Epithelial cell of proximal tubule (primary cell): Measurements from ENCODE around the gene SCGB1D1. TPM values are rescaled to one million over a fixed set of nuclear protein-coding genes. Genes with fewer than 3 reads are reported as not detected.
"Not testable (repeated sequence)": the region's sequence is repeated elsewhere in the genome, so short reads cannot be mapped to it uniquely, and the experiment has no call there.

Experiments
- DNase-seq: peaks from one replicate; pipeline ENCODE4 v3.0.0-alpha.2; 2011; ENCODE audit warnings: low read depth
- H3K4me3 ChIP-seq: 2 replicates; pipeline ENCODE4 v1.5.1; 2011; ENCODE audit warnings: low read depth, mild to moderate bottlenecking, low read length
- total RNA-seq: library from RNA; depleted of rRNA; stranded (reverse); fragments of >200 nt; gene quantifications from 2 replicates; pipeline ENCODE4 v1.2.3, GENCODE V29; 2015
- TF ChIP-seq, protein P1 (sequence below): conservative IDR thresholded peaks from 2 replicates; pipeline ENCODE4 v1.5.1; 2012; ENCODE audit warnings: low read depth, mild to moderate bottlenecking, low read length

Gene SCGB1D1
- total RNA-seq, 1 donor from 2014 or later, result not detected

DNA sequence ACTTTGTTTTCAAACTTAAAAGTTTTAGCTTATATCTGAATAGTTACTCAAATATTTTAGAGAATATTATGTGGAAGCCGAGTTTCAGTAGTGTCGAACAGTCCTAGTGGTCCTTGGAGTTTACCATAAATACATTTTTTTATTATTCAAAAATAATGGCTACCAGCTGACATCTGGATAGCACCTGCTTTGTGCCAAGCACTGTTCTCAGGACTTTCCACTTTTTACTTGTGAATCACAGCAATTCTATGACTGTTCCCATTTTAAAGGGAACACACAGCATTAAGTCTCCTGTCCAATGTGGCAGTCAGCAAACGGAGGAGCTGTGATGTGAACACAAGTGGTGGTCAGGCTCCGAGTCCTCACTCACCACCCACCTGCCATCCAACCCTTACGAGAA is 14.4 kb downstream of the SCGB1D1 start:
- no peak overlapping the region for H3K4me3 ChIP-seq
- DNase-seq, result no peak
- TF ChIP-seq, protein P1, sequence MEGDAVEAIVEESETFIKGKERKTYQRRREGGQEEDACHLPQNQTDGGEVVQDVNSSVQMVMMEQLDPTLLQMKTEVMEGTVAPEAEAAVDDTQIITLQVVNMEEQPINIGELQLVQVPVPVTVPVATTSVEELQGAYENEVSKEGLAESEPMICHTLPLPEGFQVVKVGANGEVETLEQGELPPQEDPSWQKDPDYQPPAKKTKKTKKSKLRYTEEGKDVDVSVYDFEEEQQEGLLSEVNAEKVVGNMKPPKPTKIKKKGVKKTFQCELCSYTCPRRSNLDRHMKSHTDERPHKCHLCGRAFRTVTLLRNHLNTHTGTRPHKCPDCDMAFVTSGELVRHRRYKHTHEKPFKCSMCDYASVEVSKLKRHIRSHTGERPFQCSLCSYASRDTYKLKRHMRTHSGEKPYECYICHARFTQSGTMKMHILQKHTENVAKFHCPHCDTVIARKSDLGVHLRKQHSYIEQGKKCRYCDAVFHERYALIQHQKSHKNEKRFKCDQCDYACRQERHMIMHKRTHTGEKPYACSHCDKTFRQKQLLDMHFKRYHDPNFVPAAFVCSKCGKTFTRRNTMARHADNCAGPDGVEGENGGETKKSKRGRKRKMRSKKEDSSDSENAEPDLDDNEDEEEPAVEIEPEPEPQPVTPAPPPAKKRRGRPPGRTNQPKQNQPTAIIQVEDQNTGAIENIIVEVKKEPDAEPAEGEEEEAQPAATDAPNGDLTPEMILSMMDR, result no peak

GRCh38 chr11:62205441-62205840 is 15.4 kb downstream of the SCGB1D1 start:
- DNase-seq, result no peak
- TF ChIP-seq, protein P1, result no peak

DNA sequence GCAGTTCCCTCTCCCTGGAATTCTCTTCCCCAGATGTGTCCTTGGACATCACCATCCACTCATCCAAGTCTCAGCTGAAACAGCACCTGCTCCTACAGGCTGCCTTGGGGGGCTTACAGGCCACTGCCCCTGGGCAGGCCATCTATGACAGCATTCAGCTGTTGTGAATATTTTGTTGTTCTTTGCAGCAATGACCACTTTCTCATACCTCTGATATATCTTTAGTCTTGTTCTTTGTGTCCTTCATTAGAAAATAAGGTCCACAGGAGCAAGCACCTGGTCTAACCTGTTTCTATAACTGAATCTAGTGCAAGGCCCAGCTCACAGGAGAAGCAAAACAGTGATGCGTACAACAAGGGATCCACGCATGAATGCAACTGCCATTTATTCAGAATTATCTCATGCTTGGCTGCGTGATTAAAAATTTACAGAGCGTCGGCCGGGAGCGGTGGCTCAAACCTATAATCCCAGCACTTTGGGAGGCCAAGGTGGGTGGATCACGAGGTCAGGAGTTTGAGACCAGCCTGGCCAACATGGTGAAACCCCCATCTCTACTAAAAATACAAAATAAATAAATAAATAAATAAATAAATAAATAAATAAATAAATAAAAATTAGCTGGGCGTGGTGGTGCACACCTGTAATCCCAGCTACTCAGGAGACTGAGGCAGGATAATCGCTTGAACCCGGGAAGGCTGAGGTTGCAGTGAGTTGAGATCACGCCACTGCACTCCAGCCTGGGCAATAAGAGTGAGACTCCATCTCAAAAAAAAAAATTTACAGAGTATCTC is 16.5 kb downstream of the SCGB1D1 start:
- DNase-seq, result peak; percentile 29
- H3K4me3 ChIP-seq, result not testable (repeated sequence)

More at GRCh38 chr11:62205441-62205840, 15.4 kb downstream of the SCGB1D1 start:
- H3K4me3 ChIP-seq, result no peak overlapping the region

- H3K4me3 ChIP-seq, result no peak overlapping the region
- no peak for DNase-seq
- TF ChIP-seq, protein P1, result no peak
Observed at GRCh38 chr11:62208785-62209144, 18.7 kb downstream of the SCGB1D1 start.

GRCh38 chr11:62217191-62217748 is 27.3 kb downstream of the SCGB1D1 start:
- DNase-seq, result no peak

GRCh38 chr11:62221498-62221897 is 31.5 kb downstream of the SCGB1D1 start:
- DNase-seq, result no peak
- TF ChIP-seq, protein P1, result no peak
- no peak overlapping the region for H3K4me3 ChIP-seq

More at GRCh38 chr11:62217191-62217748, 27.3 kb downstream of the SCGB1D1 start:
- TF ChIP-seq, protein P1, result peak; percentile 69
- H3K4me3 ChIP-seq, result no peak overlapping the region

GRCh38 chr11:62223095-62223494 is 33.1 kb downstream of the SCGB1D1 start:
- no peak overlapping the region for H3K4me3 ChIP-seq

More at GRCh38 chr11:62223095-62223494, 33.1 kb downstream of the SCGB1D1 start:
- no peak for DNase-seq
- TF ChIP-seq, protein P1, result no peak
